ENCODE measurements around the gene LRTM2. TPM values are rescaled to one million over a fixed set of nuclear protein-coding genes. Genes with fewer than 3 reads are reported as not detected.

Gene LRTM2
- total RNA-seq, 2 donors from 2014 or later, result not detected

DNA sequence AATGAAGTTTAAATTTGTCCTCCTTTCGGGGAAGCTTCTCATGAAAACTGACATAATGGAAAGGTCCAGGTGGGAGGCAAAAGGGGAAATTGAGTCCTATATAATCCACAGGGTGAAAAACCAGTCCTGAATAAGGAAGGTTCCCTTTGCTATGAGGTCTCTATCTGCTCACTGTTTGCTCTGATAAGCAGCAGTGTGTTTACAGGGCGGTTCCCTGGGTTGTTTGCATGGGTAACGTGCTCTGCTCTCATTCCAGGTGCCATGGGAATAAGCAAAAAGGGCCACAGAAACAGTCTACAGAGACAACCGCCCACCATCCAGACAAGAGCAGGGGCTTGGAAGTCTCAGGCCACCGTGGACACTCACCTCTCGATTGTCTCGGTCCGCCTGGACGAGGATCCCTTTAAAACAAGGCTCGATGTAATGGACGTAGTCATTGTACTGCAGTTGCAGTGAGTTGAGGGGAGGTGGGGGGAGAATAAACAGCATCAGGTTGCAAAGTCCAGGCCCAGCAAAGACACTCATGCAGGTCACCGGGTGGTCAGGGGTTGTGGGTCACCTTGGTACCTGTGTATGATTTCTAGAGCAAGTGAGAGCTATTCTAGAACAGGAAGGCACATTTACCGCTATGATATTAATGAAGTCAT lies 65.4 kb downstream of the LRTM2 start:
- H3K36me3 ChIP-seq, result no peaks in the 10 kb centered on the region
- no peaks in the 10 kb centered on the region for H3K4me1 ChIP-seq
- DNase-seq, result no peak
- no peak overlapping the region for H3K4me3 ChIP-seq
- H3K9me3 ChIP-seq, result no peaks in the 10 kb centered on the region
- H3K9ac ChIP-seq (ENCODE audit: low read depth in 2 of 2, low read length in 2 of 2), result no peak overlapping the region
- TF ChIP-seq CTCF (IDR thresholded peaks at IDR 0.05), result no peak
- H3K27ac ChIP-seq, result no peak overlapping the region
- H3K27me3 ChIP-seq, result no peaks in the 10 kb centered on the region
- intact Hi-C loops (cut with DNase I), result no loop called here

Other genes starting within 250 kb of the LRTM2 start
- gene FBXL14, start 226.0 kb upstream of the LRTM2 start, total RNA-seq, result 10 to 100 TPM; 32.3 to 37.4 TPM
- 1 to 10 TPM; 1.5 to 5.9 TPM for gene WNT5B, start 191.3 kb upstream of the LRTM2 start, total RNA-seq
- 100 to 1,000 TPM in 1 of 2 donors, 10 to 100 TPM in 1; 68.3 to 138 TPM for gene ADIPOR2, start 129.5 kb upstream of the LRTM2 start, total RNA-seq
- 1 to 10 TPM; 3.3 to 3.7 TPM for gene CACNA2D4, start 98.1 kb downstream of the LRTM2 start, total RNA-seq
- gene DCP1B, start 183.9 kb downstream of the LRTM2 start, total RNA-seq, result 10 to 100 TPM in 1 of 2 donors, 1 to 10 TPM in 1; 9.6 to 10.8 TPM
- gene CACNA1C, start 232.4 kb downstream of the LRTM2 start, total RNA-seq, result 10 to 100 TPM in 1 of 2 donors, under 1 TPM in 1; 0.84 to 10.2 TPM

All from colonic mucosa (tissue), 4 donors.